Measurements from ENCODE around the gene KDM2A.
"Not testable (repeated sequence)": the region's sequence is repeated elsewhere in the genome, so short reads cannot be mapped to it uniquely, and the experiment has no call there.

KDM2A gene

DNA sequence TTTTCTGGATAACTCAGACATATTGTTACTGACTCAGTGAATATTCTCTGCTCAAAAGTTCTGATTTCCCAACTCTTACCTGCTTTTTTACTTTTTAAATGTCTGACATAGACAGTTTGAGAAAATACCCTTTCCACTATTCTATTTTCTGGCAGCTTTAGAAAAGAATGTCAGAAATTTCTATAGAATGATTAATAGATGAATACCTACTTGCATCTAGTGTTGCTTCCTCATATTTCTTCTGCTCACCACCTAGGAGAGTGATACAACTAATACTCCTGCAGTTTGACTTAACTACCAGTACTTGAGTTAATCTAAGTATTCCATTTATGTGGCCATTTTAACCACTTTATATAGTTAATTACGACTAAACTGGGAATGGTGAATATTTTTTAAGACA lies 55.2 kb downstream of the KDM2A start:
- DNase-seq: no peak

DNA sequence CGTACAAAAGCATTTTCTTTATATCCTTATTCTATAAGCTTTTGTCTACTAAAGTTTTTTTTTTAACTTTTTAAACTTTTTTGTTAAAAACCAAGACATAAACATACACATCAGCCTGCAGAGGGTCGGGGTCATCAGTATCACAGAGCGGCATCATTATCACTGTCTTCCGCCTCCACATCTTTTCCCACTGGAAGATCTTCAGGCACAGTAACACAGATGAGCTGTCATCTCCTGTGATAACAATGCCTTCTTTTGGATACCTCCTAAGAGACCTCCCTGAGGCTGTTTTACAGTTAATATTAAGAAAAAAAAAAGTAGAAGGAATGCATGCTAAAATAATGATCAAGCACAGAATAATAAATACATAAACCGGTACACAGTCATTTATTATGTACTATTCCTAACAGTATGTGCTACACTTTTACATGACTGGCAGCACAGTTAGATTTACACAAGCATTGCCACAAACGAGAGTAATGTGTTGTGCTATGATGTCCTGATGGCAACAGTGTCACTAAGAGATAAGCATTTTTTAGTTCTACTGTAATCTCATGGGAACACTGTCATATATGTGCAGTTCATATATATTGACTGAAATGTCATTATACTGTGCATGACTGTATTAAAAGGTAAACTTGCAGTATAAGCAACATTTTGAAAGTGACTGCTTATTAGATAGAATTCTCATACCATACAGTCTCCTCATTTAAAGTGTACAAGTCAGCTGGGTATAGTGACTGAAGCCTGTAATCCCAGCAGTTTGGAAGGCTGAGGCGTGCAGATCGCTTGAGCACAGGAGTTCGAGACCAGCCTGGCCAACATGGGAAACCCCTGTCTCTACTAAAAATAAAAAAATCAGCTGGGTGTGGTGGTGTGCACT lies 58.6 kb downstream of the KDM2A start:
- no peak for DNase-seq

DNA sequence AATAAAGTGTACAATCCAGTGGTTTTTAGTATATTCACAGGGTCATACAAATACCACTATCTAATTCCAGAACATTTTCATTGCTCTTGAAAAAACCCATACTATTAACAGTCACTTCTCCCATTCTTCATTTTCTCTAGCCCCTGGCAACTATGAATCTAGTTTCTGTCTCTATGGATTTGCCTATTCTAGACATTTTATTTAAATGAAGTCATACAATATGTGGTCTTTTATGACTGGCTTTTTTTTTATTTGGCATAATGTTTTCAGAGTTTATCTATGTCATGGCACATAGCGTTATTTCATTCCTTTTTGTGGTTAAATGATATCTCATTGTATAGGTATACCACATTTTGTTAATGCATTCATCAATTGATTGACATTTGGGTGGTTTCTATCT lies 59.4 kb downstream of the KDM2A start:
- no peak for DNase-seq

DNA sequence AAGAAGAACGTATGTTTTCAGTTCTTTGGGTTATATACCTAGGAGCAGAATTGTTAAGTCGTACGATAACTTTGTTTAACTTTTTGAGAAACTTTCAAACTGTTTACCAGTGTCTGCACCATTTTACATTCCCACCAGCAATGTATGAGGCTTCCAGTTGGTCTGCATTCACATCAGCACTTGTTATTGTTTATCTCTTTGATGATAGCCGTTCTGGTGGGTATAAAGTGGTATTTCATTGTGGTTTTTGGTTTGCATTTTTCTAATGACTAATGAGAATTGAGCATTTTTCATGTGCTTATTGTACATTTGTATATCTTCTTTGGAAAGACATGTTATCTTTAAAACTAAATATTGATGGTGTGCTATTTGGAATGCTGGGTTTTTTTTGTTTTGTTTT lies 59.8 kb downstream of the KDM2A start:
- DNase-seq: no peak

DNA sequence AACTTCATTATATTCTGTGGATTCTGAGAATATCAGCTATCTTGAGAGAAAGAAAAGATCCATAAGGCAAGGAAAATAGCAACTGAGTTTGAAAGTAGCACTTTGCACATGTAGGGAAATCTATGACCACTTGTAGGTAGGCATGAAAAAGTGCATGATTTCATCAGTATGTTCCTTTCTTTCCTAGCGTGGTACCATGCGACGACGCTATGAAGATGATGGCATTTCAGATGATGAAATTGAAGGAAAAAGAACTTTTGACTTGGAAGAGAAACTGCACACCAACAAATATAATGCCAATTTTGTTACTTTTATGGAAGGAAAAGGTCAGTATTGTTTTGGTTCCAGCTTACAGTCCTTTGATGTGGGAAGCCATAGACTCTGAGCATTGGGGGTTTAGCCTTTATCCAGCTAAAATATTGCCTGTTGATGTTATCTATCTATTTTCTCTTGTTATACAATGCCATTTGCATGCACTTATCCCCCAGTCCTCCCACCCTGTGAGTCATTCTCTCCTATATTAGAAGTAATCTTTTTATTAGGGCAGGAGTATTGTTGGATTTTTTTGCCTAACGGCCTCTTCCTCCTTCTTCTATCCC lies 60.9 kb downstream of the KDM2A start:
- no peak for DNase-seq

DNA sequence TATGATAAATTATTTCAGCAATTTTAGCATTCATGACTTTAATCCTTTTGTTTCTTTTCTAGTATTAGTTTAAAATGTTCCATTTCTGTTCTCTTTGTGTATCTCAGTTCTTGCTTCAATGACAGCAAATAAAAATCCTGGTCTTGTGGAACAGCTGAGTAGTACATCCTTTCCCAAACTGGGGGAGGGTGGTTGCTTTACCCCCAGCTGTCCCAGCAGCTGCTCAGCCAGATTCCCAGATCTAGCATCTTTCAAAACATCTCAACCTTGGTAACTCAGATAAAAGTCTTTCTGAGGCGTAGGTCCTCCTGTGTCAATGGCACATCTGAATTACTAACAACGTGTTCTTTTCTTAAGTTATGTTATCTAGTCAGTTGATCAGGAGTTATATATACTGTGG lies 75.0 kb downstream of the KDM2A start:
- no peak for DNase-seq

DNA sequence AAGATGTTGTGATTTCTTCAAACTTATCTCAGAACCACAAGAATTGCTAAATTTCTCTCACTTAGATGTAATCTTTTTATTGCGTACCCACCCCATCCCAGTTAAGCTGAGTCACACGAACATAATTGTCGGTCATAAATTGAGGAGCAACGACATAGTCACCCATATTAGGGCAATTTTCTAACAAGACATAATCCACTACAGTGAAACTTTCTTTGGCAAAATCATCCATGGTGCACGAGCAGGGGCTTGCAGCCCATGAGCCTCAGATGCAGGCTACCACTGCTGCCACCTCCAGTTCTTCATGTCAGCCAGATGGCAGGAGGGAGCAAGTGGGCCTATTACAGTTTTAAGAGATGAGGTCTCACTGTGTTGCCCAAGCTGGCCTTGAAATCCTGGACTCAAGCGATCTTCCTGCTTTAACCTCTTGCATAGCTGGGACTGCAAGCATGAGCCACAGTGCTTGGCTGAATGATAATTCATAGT lies 77.0 kb downstream of the KDM2A start:
- no peak for DNase-seq

DNA sequence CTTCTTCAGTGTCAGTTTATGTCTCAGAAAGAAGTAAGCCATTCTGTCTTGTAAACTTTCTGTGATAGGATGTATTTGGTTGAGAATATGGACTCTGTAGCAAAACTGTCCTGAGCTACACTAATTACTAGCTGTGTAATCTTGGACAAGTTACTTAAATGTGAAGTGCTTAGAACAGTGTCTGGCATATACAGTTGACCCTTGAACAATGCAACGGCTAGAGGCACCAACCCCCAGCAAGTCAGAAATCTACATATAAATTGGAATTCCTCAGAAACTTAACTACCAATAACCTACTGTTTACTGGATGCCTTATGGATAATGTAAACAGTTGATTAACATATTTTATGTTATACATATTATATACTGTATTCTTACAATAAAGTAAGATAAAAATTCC lies 78.5 kb downstream of the KDM2A start:
- no peak for DNase-seq

DNA sequence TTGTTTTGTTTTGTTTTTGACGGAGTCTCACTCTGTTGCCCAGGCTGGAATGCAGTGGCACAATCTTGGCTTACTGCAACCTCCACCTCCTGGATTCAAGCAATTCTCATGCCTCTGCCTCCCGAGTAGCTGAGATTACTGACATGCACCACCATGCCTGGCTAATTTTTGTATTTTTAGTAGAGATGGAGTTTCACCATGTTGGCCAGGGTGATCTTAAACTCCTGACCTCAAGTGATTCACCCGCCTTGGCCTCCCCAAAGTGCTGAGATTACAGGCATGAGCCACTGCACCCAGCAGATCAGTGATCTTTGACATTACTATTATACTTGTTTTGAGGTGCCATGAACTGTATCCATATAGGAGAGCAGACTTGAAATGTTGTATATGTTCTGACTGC lies 79.7 kb downstream of the KDM2A start:
- DNase-seq: not testable (repeated sequence)

DNA sequence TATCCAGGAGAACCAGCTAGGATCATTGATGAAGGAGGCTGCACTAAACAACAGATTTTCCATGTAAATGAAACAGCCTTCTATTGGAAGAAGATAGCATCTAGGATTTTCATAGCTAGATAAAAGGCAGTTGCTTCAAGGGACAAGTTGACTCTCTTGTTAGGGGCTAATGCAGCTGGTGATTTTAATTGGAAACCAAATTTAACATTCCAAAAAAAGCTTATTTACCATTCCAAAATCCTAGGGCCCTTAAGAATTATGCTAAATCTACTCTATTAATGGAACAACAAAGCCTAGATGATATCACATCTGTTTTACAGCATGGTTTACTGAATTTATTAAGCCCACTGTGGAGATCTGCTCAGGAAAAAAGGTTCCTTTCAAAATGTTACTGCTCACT lies 80.7 kb downstream of the KDM2A start:
- no peak for DNase-seq

DNA sequence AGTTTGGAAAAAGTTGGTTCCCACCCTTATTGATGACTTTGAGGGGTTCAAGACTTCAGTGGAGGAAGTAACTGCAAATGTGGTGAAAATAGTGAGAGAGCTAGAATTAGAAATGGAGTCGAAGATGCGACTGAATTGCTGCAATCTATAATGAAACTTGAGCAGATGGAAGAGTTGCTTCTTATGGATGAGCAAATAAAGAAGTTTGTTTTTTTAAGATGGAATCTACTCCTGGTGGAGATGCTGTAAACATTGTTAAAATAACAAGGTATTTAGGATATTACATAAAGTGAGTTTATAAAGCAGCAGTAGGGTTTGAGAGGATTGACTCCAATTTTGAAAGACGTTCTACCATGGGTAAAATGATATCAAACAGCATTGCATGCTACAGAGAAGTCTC lies 83.0 kb downstream of the KDM2A start:
- no peak for DNase-seq

DNA sequence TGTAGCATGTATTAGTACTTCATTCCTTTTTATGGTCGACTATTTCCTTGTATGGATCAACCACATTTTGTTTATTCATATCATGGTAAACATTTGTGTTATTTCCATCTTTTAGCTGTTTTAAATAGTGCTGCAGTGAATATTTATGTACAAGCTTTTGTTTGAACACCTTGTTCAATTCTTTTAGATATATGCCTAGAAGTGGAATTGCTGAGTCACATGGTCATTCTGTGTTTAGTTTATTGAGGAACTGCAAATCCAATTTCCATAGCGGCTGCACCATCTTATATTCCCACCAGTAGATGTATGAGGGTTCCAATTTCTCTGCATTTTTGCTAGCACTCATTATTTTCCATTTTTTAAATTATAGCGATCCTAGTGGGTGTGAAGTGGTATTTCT lies 85.8 kb downstream of the KDM2A start:
- no peak for DNase-seq

DNA sequence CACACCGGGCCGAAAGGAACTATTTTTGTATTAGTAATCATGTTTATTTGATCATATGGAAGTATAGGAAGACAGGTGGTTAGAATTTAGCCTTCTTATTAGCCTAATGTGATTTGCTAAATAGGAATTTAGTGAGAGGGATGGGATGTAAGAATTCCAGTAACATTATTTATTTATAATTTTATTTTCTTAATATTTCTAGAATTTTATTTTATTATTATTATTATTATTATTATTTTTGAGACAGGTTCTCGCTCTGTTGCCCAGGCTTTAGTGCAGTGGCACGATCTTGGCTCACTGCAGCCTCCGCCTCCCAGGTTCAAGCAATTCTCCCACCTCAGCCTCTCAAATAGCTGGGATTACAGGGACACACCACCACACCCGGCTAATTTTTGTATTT lies 90.2 kb downstream of the KDM2A start:
- not testable (repeated sequence) for DNase-seq

DNA sequence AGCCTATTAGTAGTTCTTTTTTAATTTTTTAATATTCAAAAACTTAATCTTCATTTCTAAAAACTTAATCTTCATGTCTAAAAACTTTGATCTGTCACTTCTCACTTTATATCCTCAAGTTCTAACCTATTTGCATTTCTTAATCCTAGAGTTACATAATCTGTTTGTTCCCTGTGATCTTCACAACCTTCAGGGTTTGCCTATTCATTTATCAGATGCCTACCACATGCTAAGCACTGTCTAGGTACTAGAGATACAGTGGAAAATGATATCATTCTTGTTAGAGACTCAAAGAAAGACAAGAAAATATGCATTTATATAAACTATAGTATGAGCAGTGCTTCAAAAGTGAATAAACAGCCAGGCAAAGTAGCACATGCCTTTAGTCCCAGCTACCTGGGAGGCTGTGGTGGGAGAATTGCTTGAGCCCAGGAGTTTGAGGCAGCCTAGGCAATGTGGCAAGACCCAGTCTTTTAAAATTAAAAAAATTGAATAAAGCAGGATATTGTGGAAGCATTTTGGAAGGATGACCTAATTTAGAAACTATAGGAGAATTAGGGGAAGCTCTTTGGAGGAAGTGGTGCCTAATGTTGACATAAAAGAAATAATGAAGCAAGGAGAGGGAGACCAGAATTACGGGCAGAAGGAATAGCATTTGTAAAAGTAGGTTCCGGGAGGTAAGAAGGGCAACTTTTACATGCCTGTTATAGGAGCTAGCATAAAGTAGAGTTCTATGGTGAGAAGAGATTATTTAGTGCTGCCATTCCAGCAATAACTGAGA lies 92.8 kb downstream of the KDM2A start:
- no peak for DNase-seq

DNA sequence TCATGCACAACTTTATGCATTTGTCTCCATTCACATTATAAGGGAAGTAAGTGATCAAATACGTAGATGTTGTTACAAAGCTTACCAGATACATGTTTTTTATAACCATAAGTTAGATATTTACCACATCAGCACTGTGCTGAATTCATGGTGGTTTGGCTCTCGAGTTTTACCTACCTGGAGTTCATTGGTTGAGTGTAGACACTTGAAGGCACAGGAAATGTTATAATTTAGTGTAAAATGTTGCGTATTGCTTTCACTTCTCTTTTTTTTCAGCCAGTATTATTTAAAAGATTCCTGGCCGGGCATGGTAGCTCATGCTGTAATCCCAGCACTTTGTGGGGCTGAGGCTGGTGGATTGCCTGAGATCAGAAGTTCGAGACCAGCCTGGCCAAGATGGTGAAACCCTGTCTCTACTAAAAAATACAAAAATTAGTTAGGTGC lies 94.1 kb downstream of the KDM2A start:
- DNase-seq: no peak

DNA sequence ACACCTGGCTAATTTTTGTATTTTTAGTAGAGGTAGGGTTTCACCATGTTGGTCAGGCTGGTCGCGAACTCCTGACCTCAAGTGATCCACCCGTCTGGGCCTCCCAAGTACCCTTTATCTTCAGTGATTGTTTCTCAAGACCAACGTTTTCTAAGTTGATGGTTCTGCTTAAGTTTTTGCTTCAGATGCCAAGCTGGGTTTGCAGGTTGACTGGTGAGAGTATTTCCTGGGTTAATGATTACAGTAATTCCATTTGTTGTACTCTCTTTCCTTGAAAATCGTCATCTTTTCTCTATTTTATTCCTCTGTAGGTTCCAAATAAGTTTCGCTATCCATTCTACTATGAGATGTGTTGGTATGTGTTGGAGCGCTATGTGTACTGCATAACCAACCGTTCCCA lies 108.7 kb downstream of the KDM2A start:
- no peak for DNase-seq

DNA sequence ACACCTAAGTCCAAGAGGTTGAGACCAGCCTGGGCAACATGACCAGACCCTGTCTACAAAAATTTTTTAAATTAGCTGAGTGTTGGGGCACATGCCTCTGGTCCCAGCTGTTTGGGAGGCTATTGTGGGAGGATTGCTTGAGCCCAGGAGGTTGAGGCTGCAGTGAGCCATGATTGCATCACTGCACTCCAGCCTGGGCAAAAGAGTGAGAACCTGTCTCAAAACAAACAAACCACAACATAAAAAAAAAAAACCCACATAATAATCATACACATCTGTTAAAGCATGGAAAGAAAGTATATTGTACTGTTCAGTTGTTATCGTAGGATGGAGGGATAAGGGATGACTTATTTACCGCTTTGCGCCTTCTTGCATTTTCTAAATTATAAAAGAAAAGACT lies 111.3 kb downstream of the KDM2A start:
- DNase-seq: no peak

DNA sequence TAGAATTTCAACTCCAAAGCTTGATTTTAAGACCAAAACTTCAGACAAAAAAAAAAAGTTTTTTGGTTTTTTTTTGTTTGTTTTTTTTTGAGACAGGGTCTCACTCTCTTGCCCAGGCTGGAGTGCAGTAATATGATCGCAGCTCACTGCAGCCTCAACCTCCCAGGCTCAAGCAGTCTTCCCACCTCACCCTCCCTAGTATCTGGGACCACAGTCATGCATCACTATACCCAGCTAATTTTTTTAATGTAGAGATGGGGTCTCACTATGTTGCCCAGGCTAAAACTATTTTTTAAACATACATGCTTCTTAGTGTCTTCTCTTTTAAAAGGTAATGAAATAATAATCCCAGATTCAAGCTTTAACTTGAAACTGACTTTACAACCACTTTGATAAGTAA lies 111.8 kb downstream of the KDM2A start:
- no peak for DNase-seq

DNA sequence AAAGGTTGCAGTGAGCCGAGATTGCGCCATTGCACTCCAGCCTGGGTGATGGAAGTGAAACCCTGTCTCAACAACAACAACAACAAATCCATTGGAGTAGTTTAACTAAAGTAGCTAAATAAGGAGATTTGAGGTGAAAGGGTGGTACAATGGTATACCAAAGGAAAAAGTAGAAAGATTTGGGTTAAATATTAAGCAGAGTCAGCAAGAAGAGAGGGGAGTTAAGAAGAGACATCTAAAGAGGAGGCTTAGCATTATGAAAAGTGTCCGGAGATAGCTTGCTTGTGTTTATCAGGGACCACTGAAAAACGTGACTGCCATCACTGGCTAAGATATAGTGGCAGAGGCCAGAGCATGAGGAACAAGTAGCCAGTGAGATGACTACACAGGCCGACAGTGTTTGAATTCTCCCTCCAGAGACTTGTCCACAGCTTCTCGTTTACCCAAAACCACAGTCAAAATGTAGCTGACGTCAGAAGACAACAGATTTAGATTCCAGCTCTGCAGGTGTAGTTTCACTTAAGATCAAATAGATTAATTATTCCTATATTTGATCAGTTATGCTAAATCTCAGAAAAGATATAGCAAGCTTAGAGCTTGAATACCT lies 114.6 kb downstream of the KDM2A start:
- no peak for DNase-seq

DNA sequence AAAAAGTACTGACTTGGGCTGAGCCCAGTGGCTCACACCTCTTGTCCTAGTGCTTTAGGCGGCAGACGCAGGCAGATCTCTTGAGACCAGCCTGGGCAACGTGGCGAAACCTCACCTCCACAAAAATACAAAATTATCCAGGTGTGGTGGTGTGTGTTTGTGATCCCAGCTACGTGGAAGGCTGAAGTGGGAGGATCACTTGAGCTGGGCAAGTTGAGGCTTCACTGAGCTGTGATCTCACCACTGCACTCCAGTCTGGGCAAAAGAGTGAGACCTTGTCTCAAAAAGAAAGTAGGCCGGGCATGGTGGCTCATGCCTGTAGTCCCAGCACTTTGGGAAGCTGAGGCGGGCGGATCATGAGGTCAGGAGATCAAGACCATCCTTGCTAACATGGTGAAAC lies 115.5 kb downstream of the KDM2A start:
- DNase-seq: not testable (repeated sequence)

DNA sequence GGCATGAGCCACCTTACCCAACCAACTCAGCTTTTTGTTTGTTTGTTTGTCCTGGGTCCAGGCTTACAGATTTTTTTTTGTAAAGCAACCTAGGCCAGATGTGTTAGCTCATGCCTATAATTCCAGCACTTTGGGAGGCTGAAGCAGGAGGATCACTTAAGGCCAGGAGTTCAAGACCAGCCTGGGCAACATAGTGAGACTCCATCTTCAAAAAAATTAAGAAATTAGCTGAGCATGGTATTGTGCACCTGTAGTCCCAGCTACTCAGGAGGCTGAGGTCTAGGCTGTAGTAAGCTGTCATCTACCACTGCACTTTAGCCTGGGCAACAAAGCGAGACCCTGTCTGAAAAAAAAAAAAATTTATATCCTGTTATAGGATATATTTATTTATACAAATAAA lies 118.5 kb downstream of the KDM2A start:
- no peak for DNase-seq

DNA sequence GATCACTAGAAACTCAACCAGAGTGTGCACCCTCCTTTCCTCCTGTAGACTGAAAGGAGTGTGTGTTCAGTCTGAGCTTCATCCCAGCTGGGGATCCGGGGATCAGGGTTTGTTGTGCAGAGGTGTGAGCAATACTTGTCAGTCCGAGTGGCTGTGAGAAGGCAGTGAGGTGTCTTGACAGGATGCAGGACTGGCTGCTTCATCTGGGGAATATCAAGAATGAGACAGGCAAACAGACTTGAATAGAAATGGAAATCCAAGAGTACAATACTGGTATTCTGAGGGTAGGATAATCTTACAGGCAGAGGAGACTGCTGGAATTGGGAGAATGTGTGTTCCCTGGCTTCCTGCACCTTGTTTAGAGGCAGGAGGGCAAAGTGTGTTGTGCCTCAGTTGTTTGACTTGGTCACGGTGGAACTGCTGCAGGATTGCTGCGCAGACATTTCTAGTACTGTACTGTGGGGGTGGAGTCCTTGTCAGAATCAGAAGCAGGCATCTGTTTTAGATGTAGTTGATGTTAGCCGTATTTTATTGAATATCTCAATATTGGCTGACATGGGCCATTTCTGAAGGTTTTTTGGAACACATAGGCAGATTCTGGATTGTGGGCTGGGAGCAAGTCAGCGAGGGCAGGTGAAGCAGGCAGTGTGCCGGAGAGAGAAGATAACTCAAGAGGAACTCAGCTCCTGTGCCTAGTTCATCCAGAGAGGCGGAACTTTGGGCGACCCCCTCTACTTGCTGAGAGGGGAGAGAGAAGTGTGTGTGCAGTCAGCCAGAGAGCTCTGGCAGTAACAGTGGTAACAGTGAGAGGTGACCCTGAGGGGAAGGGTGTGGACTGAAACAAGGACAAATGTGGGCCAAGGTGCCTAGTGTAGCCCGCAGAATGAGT lies 120.1 kb downstream of the KDM2A start:
- DNase-seq: no peak

All from hippocampal formation (tissue), 2 donors.